Loucy (cell line): ENCODE measurements around the gene RASGRP3.

Experiments used
- EZH2phosphoT487 ChIP-seq: fragments of 200-600 bp; IDR thresholded peaks from 2 replicates; pipeline ENCODE4 v1.6.1; 2018; ENCODE audit warnings: antibody characterized with exemption, mild to moderate bottlenecking, moderate library complexity, borderline replicate concordance
- TF ChIP-seq, protein P1 (sequence below): fragments of 200-600 bp; sonication (generic); conservative IDR thresholded peaks from 2 replicates; pipeline ENCODE4 v1.5.1; 2014; ENCODE audit warnings: mild to moderate bottlenecking, antibody characterized with exemption, low read length

DNA sequence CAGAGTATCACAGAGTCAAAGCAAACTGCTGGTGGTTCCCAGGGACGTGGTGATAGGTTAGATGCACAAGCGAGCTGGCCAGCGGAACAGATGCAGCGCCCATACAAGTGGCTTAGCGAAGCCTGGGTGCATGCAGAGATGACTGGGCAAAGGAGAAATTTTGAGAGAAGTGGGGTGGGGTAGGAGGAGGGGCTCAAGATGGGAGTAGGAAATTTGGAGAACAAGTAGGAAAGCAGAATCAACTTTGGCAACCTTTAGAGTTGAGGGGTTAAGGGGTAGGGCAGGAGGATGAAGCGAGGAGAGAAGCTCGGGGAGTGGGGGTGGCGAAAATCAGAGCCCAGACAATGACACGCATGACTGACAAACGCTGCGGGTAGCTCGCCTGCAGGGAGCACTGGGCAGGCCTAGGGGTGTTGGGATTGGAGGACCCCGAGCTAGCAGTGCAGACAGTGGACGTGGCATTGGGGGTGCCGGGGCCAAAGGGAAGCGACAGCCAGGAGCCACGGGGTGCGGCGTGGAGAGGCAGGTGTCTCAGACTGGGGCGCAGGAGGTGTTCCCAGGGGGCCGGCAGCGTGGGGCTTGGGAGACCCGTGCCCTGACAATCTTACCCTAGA lies 122.2 kb downstream of the RASGRP3 start:
- TF ChIP-seq, protein P1, sequence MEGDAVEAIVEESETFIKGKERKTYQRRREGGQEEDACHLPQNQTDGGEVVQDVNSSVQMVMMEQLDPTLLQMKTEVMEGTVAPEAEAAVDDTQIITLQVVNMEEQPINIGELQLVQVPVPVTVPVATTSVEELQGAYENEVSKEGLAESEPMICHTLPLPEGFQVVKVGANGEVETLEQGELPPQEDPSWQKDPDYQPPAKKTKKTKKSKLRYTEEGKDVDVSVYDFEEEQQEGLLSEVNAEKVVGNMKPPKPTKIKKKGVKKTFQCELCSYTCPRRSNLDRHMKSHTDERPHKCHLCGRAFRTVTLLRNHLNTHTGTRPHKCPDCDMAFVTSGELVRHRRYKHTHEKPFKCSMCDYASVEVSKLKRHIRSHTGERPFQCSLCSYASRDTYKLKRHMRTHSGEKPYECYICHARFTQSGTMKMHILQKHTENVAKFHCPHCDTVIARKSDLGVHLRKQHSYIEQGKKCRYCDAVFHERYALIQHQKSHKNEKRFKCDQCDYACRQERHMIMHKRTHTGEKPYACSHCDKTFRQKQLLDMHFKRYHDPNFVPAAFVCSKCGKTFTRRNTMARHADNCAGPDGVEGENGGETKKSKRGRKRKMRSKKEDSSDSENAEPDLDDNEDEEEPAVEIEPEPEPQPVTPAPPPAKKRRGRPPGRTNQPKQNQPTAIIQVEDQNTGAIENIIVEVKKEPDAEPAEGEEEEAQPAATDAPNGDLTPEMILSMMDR: no peak
- no peak for TF ChIP-seq EZH2phosphoT487
